Stimulated activated memory B cell treated with anti-CD40 and anti-IgM and Interleukin-4, amounts not matched to agents 10 μg/mL and 1 μg/mL and 100 μg/mL, for 72 hours (primary cell): ENCODE results near the gene PPP4R3A.
"Not testable (repeated sequence)": the region's sequence is repeated elsewhere in the genome, so short reads cannot be mapped to it uniquely, and the experiment has no call there.

Source experiments
- ATAC-seq: fragments of 150-1000 bp; cut with Tn5 transposase; 2 replicates; pipeline ENCODE4 v1.10.0; 2021
- H3K27ac Mint-ChIP-seq: one replicate; pipeline ENCODE4 v1.8.0; 2022; ENCODE audit warnings: mild to moderate bottlenecking, mixed read lengths
- H3K27me3 Mint-ChIP-seq: one replicate; pipeline ENCODE4 v1.8.0; 2022; ENCODE audit warnings: mixed read lengths
- H3K36me3 Mint-ChIP-seq: one replicate; pipeline ENCODE4 v1.8.0; 2022; ENCODE audit warnings: mixed read lengths
- H3K4me1 Mint-ChIP-seq: one replicate; pipeline ENCODE4 v1.8.0; 2022; ENCODE audit warnings: mixed read lengths
- H3K4me3 Mint-ChIP-seq: one replicate; pipeline ENCODE4 v1.8.0; 2022; ENCODE audit warnings: mild to moderate bottlenecking, moderate library complexity, mixed read lengths
- H3K9me3 Mint-ChIP-seq: one replicate; pipeline ENCODE4 v1.8.0; 2022; ENCODE audit warnings: mixed read lengths

Gene PPP4R3A

DNA sequence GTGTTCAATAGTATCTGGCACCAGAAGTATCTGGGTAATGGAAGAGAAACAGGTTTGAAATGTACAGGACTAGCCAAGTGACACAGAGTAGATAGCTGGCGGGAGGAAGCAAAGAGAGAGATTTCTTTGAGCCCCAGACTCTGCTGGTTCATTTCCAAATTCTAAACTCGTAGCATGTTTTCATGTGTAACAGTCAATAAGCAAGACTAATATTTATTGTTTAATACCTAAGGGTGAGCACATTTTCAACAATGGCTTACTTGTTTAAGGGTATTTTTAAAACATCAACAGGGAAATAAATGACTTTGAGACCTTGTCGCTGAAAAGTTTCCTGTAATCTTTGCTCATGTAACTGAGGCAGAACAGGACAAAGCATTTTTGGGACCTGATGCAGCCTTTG is 80.7 kb downstream of the PPP4R3A start:
- Mint-ChIP-seq H3K27me3 (no peaks in the 10 kb centered on the region), H3K36me3 (no peaks in the 10 kb centered on the region), H3K4me1 (peaks cover 21% of the 10 kb centered on the region), H3K27ac (no peak overlapping the region), H3K4me3 (no peak overlapping the region), H3K9me3 (peaks cover 2% of the 10 kb centered on the region)
- no peak for ATAC-seq

DNA sequence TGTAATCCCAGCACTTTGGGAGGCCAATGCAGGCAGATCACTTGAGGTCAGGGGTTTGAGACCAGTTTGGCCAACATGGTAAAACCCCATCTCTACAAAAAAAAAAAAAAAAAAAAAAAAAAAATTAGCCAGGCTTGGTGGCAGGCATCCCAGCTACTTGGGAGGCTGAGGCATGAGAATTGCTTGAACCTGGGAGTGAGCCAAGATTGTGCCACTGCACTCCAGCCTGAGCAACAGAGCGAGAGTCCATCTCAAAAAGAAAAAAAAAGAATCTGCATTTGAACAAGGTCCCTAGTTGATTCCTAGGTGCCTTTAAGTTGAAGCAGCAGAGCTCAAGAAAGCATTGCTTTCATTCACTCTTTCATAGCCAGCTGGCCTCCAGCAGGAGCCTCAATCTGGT is 81.2 kb downstream of the PPP4R3A start:
- H3K4me1 Mint-ChIP-seq: peaks cover 21% of the 10 kb centered on the region
- H3K27ac Mint-ChIP-seq, H3K4me3 Mint-ChIP-seq, ATAC-seq, H3K27me3 Mint-ChIP-seq, H3K36me3 Mint-ChIP-seq, H3K9me3 Mint-ChIP-seq: not testable (repeated sequence)

DNA sequence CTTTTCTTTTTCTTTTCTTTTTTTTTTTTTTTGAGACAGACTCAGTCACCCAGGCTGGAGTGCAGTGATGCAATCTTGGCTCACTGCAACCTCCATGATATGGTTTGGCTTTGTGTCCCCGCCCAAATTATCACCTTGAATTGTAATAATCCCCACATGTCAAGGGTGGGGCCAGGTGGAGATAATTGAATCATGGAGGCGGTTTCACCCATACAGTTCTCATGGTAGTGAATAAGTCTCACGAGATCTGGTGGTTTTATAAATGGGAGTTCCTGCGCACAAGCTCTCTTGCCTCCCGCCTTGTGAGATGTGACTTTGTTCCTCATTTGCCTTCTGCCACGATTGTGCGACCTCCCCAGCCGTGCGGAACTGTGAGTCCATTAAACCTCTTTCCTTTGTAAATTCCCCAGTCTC is 84.6 kb downstream of the PPP4R3A start:
- Mint-ChIP-seq H3K27ac (peak overlapping the region; percentile 0), H3K4me1 (peaks cover 21% of the 10 kb centered on the region)
- ATAC-seq, H3K9me3 Mint-ChIP-seq, H3K36me3 Mint-ChIP-seq, H3K4me3 Mint-ChIP-seq, H3K27me3 Mint-ChIP-seq: not testable (repeated sequence)

DNA sequence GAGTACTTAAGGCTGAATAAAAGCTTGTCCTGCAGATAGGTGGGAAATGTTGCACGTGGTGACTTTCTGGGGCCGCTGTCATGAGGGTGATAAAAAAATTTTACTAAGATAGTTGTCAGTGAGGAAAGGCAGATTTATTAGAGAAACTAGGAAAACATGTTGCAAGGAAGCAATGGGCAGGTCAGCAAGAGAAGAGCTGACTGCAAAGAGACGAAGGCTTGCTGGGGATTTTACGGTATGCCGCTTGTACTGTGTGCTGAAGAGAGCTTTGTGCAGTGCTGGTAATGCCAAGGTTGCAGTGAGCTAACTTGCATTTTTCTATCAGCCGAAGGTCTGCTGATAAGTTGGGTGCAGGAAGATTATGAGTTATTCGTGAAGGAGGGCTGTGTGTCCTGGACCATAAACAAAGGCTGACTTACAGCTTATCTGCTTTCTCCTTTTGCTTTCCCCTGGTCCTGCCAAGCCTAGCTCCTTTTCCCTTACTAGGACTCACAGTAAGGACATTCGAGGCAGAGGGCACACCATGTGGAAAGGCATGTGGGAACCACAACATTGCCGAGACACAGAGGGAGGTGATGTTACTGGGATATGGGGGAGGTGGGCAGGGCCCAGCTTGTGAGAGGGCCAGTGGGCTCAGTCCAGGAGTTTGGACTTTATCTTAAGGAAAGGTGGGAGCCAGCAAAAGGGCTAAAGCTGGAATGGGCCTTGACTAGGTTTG is 85.1 kb downstream of the PPP4R3A start:
- H3K4me3 Mint-ChIP-seq: no peak overlapping the region
- no peak overlapping the region for H3K27ac Mint-ChIP-seq
- ATAC-seq: no peak
- H3K9me3 Mint-ChIP-seq: peaks cover 2% of the 10 kb centered on the region
- H3K36me3 Mint-ChIP-seq: no peaks in the 10 kb centered on the region
- H3K4me1 Mint-ChIP-seq: peaks cover 21% of the 10 kb centered on the region
- H3K27me3 Mint-ChIP-seq: no peaks in the 10 kb centered on the region

DNA sequence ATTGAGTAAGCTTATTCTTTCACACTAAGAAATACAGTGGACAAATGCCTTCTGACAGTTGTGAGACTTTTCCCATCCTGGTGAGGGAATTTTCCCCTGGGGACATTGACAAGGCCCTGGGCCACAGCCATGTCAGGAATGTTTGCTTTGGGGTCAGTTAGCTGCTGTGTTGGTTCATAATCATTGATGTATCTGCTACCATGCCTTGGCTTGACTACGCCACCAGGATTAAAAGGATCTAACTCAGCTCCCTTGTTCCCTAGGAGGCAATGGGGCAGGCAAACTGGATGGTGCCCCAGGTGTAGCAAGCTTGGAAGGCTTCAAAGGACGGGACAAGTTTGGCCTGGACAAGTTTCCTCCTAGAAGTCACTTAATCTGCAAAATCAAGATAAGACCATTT is 89.4 kb downstream of the PPP4R3A start:
- no peak overlapping the region for H3K4me3 Mint-ChIP-seq
- no peak for ATAC-seq
- H3K27me3 Mint-ChIP-seq: no peaks in the 10 kb centered on the region
- peaks cover 27% of the 10 kb centered on the region for H3K4me1 Mint-ChIP-seq
- peak overlapping the region; percentile 40 for H3K27ac Mint-ChIP-seq
- H3K9me3 Mint-ChIP-seq: no peaks in the 10 kb centered on the region
- peaks cover 5% of the 10 kb centered on the region for H3K36me3 Mint-ChIP-seq

DNA sequence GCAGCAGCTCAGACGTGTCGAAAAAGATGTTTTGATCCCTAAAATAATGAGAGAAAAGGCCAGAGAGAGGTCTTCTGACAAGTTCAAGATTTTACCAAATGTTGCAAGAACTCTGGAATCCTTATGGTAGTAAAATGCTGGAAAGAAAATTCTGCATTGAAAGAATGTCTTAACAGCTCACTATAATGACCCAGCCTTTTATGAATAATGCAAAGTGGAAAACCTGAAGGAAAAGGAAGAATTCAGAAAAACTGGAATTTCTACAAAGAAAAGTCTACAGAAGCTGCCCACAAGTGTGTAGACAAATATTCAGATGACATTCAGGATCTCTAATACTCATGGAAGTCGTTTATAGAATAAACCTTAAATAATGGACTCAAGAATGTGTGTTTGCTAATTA is 90.7 kb downstream of the PPP4R3A start:
- H3K27me3 Mint-ChIP-seq: no peaks in the 10 kb centered on the region
- no peaks in the 10 kb centered on the region for H3K9me3 Mint-ChIP-seq
- H3K27ac Mint-ChIP-seq: peak overlapping the region; percentile 84
- peaks cover 9% of the 10 kb centered on the region for H3K36me3 Mint-ChIP-seq
- no peak for ATAC-seq
- H3K4me1 Mint-ChIP-seq: peaks cover 36% of the 10 kb centered on the region
- H3K4me3 Mint-ChIP-seq: no peak overlapping the region

DNA sequence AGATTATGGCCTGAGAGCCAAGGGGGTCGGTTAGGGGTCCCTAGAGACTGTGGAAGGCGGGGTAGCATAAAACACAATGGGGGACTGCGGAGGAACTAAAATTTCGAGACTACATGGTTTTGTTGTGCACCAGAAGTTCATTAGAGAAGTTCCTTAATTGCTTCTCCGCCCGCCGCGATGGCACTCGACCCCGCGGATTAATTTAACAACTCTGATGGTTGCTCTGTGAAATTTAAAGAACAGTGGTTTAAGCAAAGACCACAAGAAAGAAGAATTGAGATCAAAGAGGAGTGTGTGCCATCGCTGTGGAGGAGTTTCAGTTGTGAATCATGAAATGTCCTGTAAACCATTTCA is 91.1 kb downstream of the PPP4R3A start:
- H3K36me3 Mint-ChIP-seq: peaks cover 13% of the 10 kb centered on the region
- H3K9me3 Mint-ChIP-seq: no peaks in the 10 kb centered on the region
- H3K27me3 Mint-ChIP-seq: no peaks in the 10 kb centered on the region
- peak; percentile 10 for ATAC-seq
- H3K27ac Mint-ChIP-seq: peak overlapping the region; percentile 84
- peaks cover 41% of the 10 kb centered on the region for H3K4me1 Mint-ChIP-seq
- peak overlapping the region; percentile 76 for H3K4me3 Mint-ChIP-seq

DNA sequence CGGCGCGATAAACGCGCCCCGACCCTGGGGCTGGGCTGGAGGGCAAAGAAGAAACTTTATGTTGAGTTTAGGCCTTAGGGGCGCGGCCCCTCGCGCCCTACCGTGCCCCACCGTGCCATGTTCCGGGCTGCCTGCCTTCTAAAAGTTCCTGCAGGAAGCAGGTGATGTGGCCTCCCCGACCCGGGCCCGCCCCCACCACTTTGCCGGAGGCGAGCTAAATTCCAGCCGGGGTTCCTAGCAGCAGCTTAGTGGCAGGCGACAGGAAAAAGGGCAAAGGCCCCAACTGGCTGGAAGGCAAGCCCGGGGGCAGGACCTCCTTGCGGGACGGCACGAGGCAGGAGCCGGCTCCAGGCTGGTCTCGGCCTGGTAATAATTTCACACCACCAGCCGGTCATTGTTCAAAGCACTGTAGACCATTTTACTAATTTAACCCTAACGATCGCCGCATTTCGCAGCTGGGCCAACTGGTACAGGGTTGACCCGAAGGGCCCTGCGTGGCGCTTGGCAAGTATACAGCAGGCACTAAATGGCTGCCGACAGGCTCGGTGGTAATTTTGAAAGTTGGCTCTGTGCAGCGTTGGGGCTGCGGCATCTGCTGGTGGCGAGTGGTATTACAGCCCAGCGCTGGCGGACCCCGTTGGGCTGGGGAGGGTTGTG is 91.6 kb downstream of the PPP4R3A start:
- H3K27me3 Mint-ChIP-seq: no peaks in the 10 kb centered on the region
- H3K36me3 Mint-ChIP-seq: peaks cover 18% of the 10 kb centered on the region
- peak overlapping the region; percentile 76 for H3K4me3 Mint-ChIP-seq
- H3K27ac Mint-ChIP-seq: peak overlapping the region; percentile 84
- H3K9me3 Mint-ChIP-seq: no peaks in the 10 kb centered on the region
- peaks cover 46% of the 10 kb centered on the region for H3K4me1 Mint-ChIP-seq
- peak; percentile 59 for ATAC-seq

DNA sequence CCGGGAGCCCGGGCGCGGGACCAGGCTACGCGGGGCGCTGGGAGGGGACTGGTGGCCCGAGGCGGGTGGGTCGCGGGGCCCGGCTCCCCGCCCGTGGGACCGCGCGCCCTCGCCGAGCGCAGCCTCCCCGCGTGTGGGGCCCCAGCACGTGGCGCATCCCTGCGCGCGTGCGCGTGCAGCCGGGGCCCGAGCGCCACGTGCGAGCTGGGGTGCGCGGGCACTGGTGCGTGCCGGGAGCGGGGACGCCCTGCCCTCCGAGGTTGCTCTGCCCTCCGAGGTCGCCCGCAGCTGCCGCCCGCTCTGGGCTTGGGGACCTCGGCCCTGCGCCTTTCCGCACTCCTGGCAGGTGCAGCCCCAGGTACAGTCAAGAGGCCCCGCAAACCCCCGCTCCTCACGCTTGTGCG is 92.1 kb downstream of the PPP4R3A start:
- peaks cover 23% of the 10 kb centered on the region for H3K36me3 Mint-ChIP-seq
- H3K4me3 Mint-ChIP-seq: peak overlapping the region; percentile 76
- ATAC-seq: peak; percentile 61
- no peaks in the 10 kb centered on the region for H3K27me3 Mint-ChIP-seq
- H3K4me1 Mint-ChIP-seq: peaks cover 51% of the 10 kb centered on the region
- peak overlapping the region; percentile 84 for H3K27ac Mint-ChIP-seq
- no peaks in the 10 kb centered on the region for H3K9me3 Mint-ChIP-seq

DNA sequence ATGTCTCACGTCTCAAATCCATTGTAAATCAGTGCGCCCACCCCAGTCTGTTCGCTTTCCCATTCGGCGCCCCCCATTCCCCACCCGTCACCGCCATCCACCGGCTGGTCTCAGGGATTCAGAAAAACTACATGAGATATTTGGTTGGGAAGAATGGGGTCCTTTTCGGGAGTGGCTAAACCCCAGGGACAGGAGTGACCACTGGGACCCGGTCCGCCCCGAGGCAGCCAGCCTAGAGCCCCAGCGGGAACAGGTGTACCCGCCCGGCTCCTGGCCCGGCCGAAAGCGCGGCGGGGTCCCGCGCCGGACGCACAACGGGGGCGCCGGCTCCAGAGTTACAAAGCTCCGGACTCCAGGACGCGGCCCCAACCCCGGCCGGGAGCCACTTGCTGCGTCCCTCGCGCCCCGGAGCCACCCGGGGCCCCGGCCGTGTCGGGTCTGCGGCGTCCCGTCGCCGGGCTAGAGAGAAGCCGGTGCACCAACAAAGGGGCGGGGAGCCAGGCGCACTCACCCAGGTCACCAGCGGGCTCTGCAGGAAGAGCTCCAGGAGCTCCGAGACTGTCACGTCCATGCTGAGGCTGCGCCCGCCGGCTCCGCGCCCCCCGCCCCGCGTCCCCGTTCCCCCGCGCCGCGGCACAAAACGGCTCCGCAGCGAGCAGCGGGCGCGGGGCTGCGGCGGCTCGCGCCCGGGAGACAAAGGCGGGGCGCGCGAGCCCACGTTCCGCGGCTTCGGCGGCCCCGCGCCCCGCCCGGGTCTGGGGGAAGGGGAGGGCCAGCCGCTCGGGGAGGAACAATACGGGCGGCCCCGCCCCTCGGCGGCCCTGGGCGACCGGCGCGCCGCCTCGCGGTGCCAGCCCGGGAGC is 92.8 kb downstream of the PPP4R3A start, which contains the start of gene CCDC88C:
Gene CCDC88C (minus strand): TSS at position 701 of the 863 bp plus-strand sequence. CDS start 130 bp downstream, at position 571.
- Mint-ChIP-seq H3K27ac (peak within 1 kb of the TSS; percentile 95), H3K4me3 (peak within 1 kb of the TSS; percentile 98), H3K4me1 (peaks cover 56% of the 10 kb centered on the region), H3K9me3 (no peaks in the 10 kb centered on the region), H3K36me3 (peaks cover 27% of the 10 kb centered on the region), H3K27me3 (no peaks in the 10 kb centered on the region)
- ATAC-seq: peak; percentile 78

DNA sequence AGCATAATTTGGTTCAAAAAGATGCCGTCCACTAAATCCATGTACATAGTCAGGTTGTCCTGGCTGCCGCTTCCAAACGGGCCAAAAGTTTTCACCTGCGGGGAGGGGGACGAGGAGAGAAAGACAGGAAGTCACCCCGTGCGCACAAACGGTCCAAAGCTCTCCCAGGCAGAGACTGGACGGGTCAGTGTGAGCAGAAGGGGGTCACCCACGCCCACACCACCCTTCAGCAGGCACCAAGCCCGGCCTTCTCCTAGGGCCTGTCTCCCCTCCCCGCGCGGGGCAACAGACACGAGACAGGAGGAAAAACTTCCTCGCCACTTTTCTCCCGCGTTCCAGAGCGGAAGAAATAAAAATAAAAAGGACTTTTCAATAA is 93.4 kb downstream of the PPP4R3A start:
- peak overlapping the region; percentile 98 for H3K4me3 Mint-ChIP-seq
- H3K27ac Mint-ChIP-seq: peak overlapping the region; percentile 95
- H3K36me3 Mint-ChIP-seq: peaks cover 27% of the 10 kb centered on the region
- peaks cover 58% of the 10 kb centered on the region for H3K4me1 Mint-ChIP-seq
- no peaks in the 10 kb centered on the region for H3K27me3 Mint-ChIP-seq
- H3K9me3 Mint-ChIP-seq: no peaks in the 10 kb centered on the region
- ATAC-seq: no peak

DNA sequence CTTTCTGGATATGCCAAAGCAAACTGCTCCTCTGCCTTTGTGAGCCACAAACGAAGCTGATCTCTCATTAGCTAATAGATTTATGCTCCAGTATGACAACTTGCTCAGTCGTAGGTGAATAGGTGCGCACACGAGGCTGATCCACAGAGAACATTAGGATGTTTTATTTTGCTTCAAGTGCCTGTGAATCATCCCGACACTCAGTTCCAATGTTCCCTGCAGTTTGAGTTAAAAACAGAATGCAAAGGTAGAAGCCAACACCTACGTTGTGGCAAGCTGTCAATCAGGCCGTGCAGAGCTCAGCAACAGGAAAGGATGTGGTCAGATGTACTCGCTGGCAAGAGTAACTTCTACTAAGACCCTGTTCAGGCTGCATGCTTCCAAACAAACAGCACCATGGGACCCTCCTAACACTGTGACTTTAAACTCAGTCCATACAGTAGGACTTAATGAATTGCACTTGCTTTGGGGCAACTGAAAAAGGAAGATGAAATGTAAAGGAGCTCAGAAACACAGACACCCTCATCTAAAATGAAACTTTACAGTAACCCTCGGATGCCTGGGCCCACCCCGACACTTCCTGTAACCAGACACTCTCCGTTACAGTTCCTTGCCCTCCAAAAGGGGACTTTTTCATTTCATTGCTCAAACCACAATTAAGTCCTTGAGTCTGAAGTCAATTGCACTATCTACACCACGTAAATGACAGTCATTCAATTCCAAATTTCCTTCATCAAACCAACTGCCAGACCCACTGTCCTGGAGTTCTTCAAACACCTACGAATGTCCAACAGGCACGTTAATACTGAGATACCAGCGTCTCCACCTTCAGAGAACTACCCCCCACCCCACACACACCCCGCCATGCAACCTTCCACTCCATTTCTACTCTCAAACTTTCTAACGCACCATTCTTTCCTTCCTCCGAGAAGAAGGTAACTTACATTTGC is 94.0 kb downstream of the PPP4R3A start:
- ATAC-seq: peak; percentile 78
- H3K36me3 Mint-ChIP-seq: peaks cover 30% of the 10 kb centered on the region
- H3K4me1 Mint-ChIP-seq: peaks cover 65% of the 10 kb centered on the region
- no peaks in the 10 kb centered on the region for H3K9me3 Mint-ChIP-seq
- peak overlapping the region; percentile 95 for H3K27ac Mint-ChIP-seq
- H3K4me3 Mint-ChIP-seq: peak overlapping the region; percentile 98
- H3K27me3 Mint-ChIP-seq: no peaks in the 10 kb centered on the region

DNA sequence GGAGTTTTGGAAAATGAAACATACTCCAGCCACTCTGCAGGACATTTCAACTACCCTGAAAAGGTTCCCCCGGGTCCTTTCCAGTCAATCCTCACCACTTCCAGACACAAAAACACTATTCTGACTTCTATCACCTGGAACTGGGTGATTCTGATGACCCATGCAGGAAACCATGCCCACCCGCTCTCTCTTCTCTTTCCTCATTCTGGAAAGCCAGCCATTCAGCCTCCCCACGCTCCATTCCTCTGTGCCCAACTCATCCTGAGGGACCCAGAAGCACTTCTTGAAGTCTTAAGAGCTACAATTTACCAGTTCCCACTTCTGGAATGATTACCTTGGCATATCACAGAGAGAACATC is 95.7 kb downstream of the PPP4R3A start:
- H3K4me3 Mint-ChIP-seq: peak overlapping the region; percentile 98
- no peaks in the 10 kb centered on the region for H3K27me3 Mint-ChIP-seq
- peak overlapping the region; percentile 95 for H3K27ac Mint-ChIP-seq
- no peaks in the 10 kb centered on the region for H3K9me3 Mint-ChIP-seq
- H3K4me1 Mint-ChIP-seq: peaks cover 79% of the 10 kb centered on the region
- peaks cover 44% of the 10 kb centered on the region for H3K36me3 Mint-ChIP-seq
- no peak for ATAC-seq

DNA sequence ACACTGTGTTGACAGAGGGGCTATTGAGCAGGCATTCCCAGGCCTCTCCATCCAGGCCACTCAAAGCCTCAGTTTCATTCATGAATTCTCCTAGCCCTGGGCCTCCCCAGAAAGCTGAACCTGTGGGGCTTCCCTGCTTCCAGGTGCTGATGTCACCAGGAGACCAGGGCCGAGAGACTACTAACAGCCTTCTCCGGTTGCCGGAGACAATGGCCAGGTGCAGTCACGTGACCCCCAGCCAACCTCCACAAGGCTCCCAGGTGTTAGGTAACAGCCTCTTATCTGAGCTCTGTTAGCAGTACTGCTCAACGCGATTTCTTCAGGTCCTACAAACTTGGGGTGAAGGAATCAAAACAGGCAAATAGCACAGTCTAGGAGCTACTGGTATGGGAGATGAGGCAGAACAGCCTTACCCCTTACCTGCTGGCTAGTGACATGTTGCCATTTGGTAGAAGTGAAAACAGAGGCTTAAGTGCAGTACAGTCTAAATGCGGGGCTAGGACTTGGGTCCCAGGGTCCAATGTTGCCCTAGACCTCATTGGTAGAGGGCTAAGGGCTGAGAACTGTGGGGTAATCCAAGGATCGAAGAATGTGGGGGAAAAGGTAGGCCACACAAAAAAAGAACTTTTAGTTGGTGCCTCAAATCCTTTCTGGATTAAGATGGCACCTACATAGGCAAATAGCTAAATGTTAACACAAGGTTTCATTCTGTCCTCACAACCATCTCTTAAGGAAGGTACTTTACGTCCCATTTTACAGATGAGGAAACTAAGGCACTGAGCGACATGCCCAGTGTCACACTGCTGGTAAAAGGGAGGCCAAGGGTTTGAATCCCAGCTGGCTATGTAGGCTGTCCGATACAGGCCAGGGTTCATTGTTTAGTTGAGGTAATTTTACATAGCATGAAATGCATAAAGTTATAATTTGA is 96.3 kb downstream of the PPP4R3A start:
- H3K4me1 Mint-ChIP-seq: peaks cover 76% of the 10 kb centered on the region
- no peaks in the 10 kb centered on the region for H3K9me3 Mint-ChIP-seq
- H3K27ac Mint-ChIP-seq: peak overlapping the region; percentile 95
- peaks cover 46% of the 10 kb centered on the region for H3K36me3 Mint-ChIP-seq
- no peak for ATAC-seq
- peak overlapping the region; percentile 98 for H3K4me3 Mint-ChIP-seq
- no peaks in the 10 kb centered on the region for H3K27me3 Mint-ChIP-seq
